ENCODE data around the gene GCNT4.

DNA sequence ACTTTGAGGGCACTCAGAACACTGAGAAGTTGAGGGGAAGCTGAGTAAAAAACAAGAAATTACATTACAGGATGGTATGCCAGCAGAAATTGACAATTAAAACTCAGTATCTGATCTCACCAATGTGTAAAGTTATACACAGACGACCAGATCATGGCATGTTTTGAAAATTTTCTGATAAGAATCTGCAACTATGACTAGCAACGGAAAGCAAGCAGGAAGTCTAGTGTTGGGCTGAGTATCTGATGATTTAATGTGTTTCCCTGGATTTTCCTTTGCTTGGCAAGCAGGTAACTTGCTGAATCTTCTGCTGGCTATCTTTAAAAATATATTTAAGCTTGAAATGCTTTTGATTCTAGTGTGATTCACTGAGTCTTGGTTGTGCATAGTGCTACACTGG lies 5.2 kb upstream of the GCNT4 start:
- TF ChIP-seq, protein P1, sequence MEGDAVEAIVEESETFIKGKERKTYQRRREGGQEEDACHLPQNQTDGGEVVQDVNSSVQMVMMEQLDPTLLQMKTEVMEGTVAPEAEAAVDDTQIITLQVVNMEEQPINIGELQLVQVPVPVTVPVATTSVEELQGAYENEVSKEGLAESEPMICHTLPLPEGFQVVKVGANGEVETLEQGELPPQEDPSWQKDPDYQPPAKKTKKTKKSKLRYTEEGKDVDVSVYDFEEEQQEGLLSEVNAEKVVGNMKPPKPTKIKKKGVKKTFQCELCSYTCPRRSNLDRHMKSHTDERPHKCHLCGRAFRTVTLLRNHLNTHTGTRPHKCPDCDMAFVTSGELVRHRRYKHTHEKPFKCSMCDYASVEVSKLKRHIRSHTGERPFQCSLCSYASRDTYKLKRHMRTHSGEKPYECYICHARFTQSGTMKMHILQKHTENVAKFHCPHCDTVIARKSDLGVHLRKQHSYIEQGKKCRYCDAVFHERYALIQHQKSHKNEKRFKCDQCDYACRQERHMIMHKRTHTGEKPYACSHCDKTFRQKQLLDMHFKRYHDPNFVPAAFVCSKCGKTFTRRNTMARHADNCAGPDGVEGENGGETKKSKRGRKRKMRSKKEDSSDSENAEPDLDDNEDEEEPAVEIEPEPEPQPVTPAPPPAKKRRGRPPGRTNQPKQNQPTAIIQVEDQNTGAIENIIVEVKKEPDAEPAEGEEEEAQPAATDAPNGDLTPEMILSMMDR (conservative IDR thresholded peaks at IDR 0.05; ENCODE audit: low read depth in 2 of 2) = no peak
- TF ChIP-seq CREB1 (CRISPR knock-in tag; IDR thresholded peaks at IDR 0.05; ENCODE audit: low read depth) = no peak

Measured in GM23338 (cell line).